GM18907 (cell line): Measurements from ENCODE around the gene IPCEF1.
A peak's percentile ranks its signal among the peaks of the same experiment; 100 is the strongest.

Experiments
- ATAC-seq: cut with Tn5 transposase; IDR thresholded peaks from one replicate; pipeline ENCODE4 v1.9.1; 2021; ENCODE audit warnings: mild to moderate bottlenecking, moderate library complexity; ENCODE audit not compliant: unreplicated experiment

IPCEF1 gene

GRCh38 chr6:154169193-154169847, 187.3 kb downstream of the IPCEF1 start:
- ATAC-seq, result peak; percentile 39

GRCh38 chr6:154167126-154167525, 189.5 kb downstream of the IPCEF1 start:
- no peak for ATAC-seq

GRCh38 chr6:154166140-154166539, 190.5 kb downstream of the IPCEF1 start:
- no peak for ATAC-seq

- ATAC-seq, result no peak
Measured at GRCh38 chr6:154165478-154165877, 191.1 kb downstream of the IPCEF1 start.

- no peak for ATAC-seq
Measured at GRCh38 chr6:154164397-154164796, 192.2 kb downstream of the IPCEF1 start.

- peak; percentile 73 for ATAC-seq
Measured at GRCh38 chr6:154161689-154162088, 194.9 kb downstream of the IPCEF1 start.

- ATAC-seq, result no peak
Measured at GRCh38 chr6:154159126-154159525, 197.5 kb downstream of the IPCEF1 start.

- no peak for ATAC-seq
Measured at GRCh38 chr6:154157706-154158105, 198.9 kb downstream of the IPCEF1 start.

- ATAC-seq, result peak; percentile 40
Measured at GRCh38 chr6:154157082-154157481, 199.5 kb downstream of the IPCEF1 start.

- ATAC-seq, result peak; percentile 72
Measured at GRCh38 chr6:154156135-154156896, 200.3 kb downstream of the IPCEF1 start.

GRCh38 chr6:154154389-154154967, 202.1 kb downstream of the IPCEF1 start:
- ATAC-seq, result no peak

GRCh38 chr6:154143753-154144152, 212.8 kb downstream of the IPCEF1 start:
- no peak for ATAC-seq

GRCh38 chr6:154140743-154141142, 215.9 kb downstream of the IPCEF1 start:
- ATAC-seq, result no peak

- no peak for ATAC-seq
Measured at GRCh38 chr6:154139892-154140291, 216.7 kb downstream of the IPCEF1 start.

- ATAC-seq, result no peak
Measured at GRCh38 chr6:154138793-154139192, 217.8 kb downstream of the IPCEF1 start.

- ATAC-seq, result no peak
Measured at GRCh38 chr6:154134471-154135147, 222.0 kb downstream of the IPCEF1 start.

- no peak for ATAC-seq
Measured at GRCh38 chr6:154127657-154128056, 228.9 kb downstream of the IPCEF1 start.

GRCh38 chr6:154125421-154125820, 231.2 kb downstream of the IPCEF1 start:
- ATAC-seq, result no peak

GRCh38 chr6:154123155-154123956, 233.2 kb downstream of the IPCEF1 start:
- ATAC-seq, result no peak

GRCh38 chr6:154122195-154122925, 234.2 kb downstream of the IPCEF1 start:
- ATAC-seq, result no peak
